HG03520 (cell line): ENCODE data around the gene DNM2.
"Not testable (repeated sequence)": the region's sequence is repeated elsewhere in the genome, so short reads cannot be mapped to it uniquely, and the experiment has no call there.

ENCODE experiments used
- ATAC-seq: cut with Tn5 transposase; IDR thresholded peaks from one replicate; pipeline ENCODE4 v1.9.1; 2021; ENCODE audit warnings: mild to moderate bottlenecking, moderate library complexity; ENCODE audit not compliant: unreplicated experiment

Gene DNM2

GRCh38 chr19:10724573-10725071, 6.7 kb downstream of the DNM2 start:
- no peak for ATAC-seq

GRCh38 chr19:10725415-10725814, 7.5 kb downstream of the DNM2 start:
- no peak for ATAC-seq

GRCh38 chr19:10726268-10726667, 8.4 kb downstream of the DNM2 start:
- no peak for ATAC-seq

- ATAC-seq = no peak
Observed at GRCh38 chr19:10727685-10728201, 9.9 kb downstream of the DNM2 start.

GRCh38 chr19:10729411-10729810, 11.5 kb downstream of the DNM2 start:
- ATAC-seq = no peak

GRCh38 chr19:10730932-10731331, 13.1 kb downstream of the DNM2 start:
- ATAC-seq = no peak

GRCh38 chr19:10735741-10736140, 17.9 kb downstream of the DNM2 start:
- ATAC-seq = no peak

GRCh38 chr19:10736189-10736588, 18.3 kb downstream of the DNM2 start:
- ATAC-seq = no peak

- no peak for ATAC-seq
Observed at GRCh38 chr19:10736916-10737551, 19.2 kb downstream of the DNM2 start.

GRCh38 chr19:10737722-10738121, 19.8 kb downstream of the DNM2 start:
- ATAC-seq = no peak

GRCh38 chr19:10740798-10741197, 22.9 kb downstream of the DNM2 start:
- ATAC-seq = no peak

- no peak for ATAC-seq
Observed at GRCh38 chr19:10742476-10742875, 24.6 kb downstream of the DNM2 start.

- ATAC-seq = no peak
Observed at GRCh38 chr19:10744253-10744798, 26.4 kb downstream of the DNM2 start.

- ATAC-seq = no peak
Observed at GRCh38 chr19:10744801-10745293, 27.0 kb downstream of the DNM2 start.

GRCh38 chr19:10746437-10746836, 28.6 kb downstream of the DNM2 start:
- not testable (repeated sequence) for ATAC-seq

GRCh38 chr19:10747271-10747670, 29.4 kb downstream of the DNM2 start:
- ATAC-seq = no peak

GRCh38 chr19:10747674-10748073, 29.8 kb downstream of the DNM2 start:
- no peak for ATAC-seq

GRCh38 chr19:10748195-10748926, 30.5 kb downstream of the DNM2 start:
- ATAC-seq = no peak

GRCh38 chr19:10748927-10749434, 31.1 kb downstream of the DNM2 start:
- no peak for ATAC-seq

GRCh38 chr19:10749435-10750384, 31.8 kb downstream of the DNM2 start:
- no peak for ATAC-seq
